ENCODE results near the gene TTC12. TPM values are rescaled to one million over a fixed set of nuclear protein-coding genes. Genes with fewer than 3 reads are reported as not detected.

The TTC12 gene
- total and polyA plus RNA-seq, 2 of the 13 experiments (the other 11 are each of a cell fraction or from before 2014, with no cell fraction given): 5.4 to 11.6 TPM

- intact Hi-C loops (cut with micrococcal nuclease; ENCODE audit: unreplicated experiment) (loop anchor here (10.0 kb wide), 1 partner anchor 1072 kb away; no protein-coding TSS in a partner anchor), in situ Hi-C loops (cut with HindIII; ENCODE audit: extremely low pct_ligation_motif_present, low pct_unique_long_range_greater_than_20kb) (loop anchor here (10.0 to 25.0 kb wide), 2 partner anchors 450 to 1002 kb away; no protein-coding TSS in a partner anchor)
- TF ChIP-seq ZNF512 (CRISPR knock-in tag; IDR thresholded peaks at IDR 0.05) (no peak), HNF1B (CRISPR knock-in tag; IDR thresholded peaks at IDR 0.05) (no peak), ZGPAT (CRISPR knock-in tag; IDR thresholded peaks at IDR 0.05) (no peak), RORA (CRISPR knock-in tag; IDR thresholded peaks at IDR 0.05) (no peak), NCOA2 (CRISPR knock-in tag; IDR thresholded peaks at IDR 0.05) (no peak), ZNF3 (CRISPR knock-in tag; IDR thresholded peaks at IDR 0.05) (no peak), CENPBD1 (CRISPR knock-in tag; IDR thresholded peaks at IDR 0.05; ENCODE audit: borderline replicate concordance, low read depth) (no peak), MIER3 (CRISPR knock-in tag; IDR thresholded peaks at IDR 0.05; ENCODE audit: borderline replicate concordance) (no peak)
- H3K79me2 ChIP-seq (ENCODE audit: insufficient read depth, low read length): no peaks in the 10 kb centered on the region
- no peaks in the 10 kb centered on the region for H4K20me1 ChIP-seq (ENCODE audit: insufficient read depth, low read length)
- WGBS (ENCODE audit: low lambda C conversion rate): 71% methylated on average over 11 of the region's 11 CpGs
- POLR2A ChIA-PET: no interaction called here
- no peak overlapping the region for H3K27ac ChIP-seq (ENCODE audit: extremely low read length, insufficient read depth, low read length)
- no peak overlapping the region for H2AFZ ChIP-seq (ENCODE audit: low read length)
- BruUV-seq (replicated peaks): no TSS peak
- CTCF ChIA-PET (ENCODE audit: low intra/inter-chr PET ratio, low total read pairs): interaction anchor here (4.4 kb wide), 1 partner anchor 698 kb away, joined by 54 read pairs; no protein-coding TSS in a partner anchor
- peaks cover 33% of the 10 kb centered on the region for H3K4me1 ChIP-seq (ENCODE audit: insufficient read depth, low read length)
- H3K4me3 ChIP-seq (replicated peaks in 1 of 3; ENCODE audit: insufficient read depth in 1 of 3, low read depth in 2 of 3, low read length in 3 of 3): no peak overlapping the region
- no peak overlapping the region for H3K4me2 ChIP-seq (ENCODE audit: low read depth, low read length)
- FAIRE-seq: no peak
- H3K9ac ChIP-seq (ENCODE audit: insufficient read depth, low read depth, low read length): no peak overlapping the region
- DNase-seq (ENCODE audit: low spot score): no peak
- no peaks in the 10 kb centered on the region; a peak in 1 of 5 replicates for H3K27me3 ChIP-seq (ENCODE audit: control insufficient read depth in 1 of 2, insufficient read depth in 2 of 2, low read length in 2 of 2)
- H3K9me3 ChIP-seq (ENCODE audit: low read length): no peaks in the 10 kb centered on the region
- no peak for ATAC-seq
- no peaks in the 10 kb centered on the region for H3K36me3 ChIP-seq (replicated peaks in 1 of 2; ENCODE audit: control insufficient read depth in 1 of 2, insufficient read depth in 2 of 2, low read length in 2 of 2)
Measured at GRCh38 chr11:113286509-113287497, 27.6 kb upstream of the TTC12 start.

Data from HepG2 (cell line).